WTC11 (cell line): ENCODE measurements around the gene CLSTN2. TPM values are rescaled to one million over a fixed set of nuclear protein-coding genes. Genes with fewer than 3 reads are reported as not detected.

Experiments
- ATAC-seq: fragments of 200-7000 bp; cut with Tn5 transposase; 2 replicates; pipeline ENCODE4 v1.10.0; 2021; ENCODE audit warnings: mild to moderate bottlenecking, moderate library complexity
- CTCF ChIA-PET: fragments of 300-600 bp; sonication (Branson Sonifier 250); formaldehyde crosslinking; loops from one replicate; lab custom pipeline; 2021; ENCODE audit warnings: antibody characterized with exemption; lab: Charles Lee
- POLR2A ChIA-PET: fragments of 350-600 bp; sonication (Branson Sonifier 250); formaldehyde crosslinking; loops from one replicate; lab custom pipeline; 2021; ENCODE audit warnings: antibody characterized with exemption; lab: Charles Lee
- DNase-seq: peaks from one replicate; pipeline ENCODE4 v3.0.0; 2021; ENCODE audit warnings: low spot score
- H3K27ac Mint-ChIP-seq: 2 replicates; pipeline ENCODE4 v1.8.0; 2021; ENCODE audit warnings: mixed read lengths
- H3K27me3 Mint-ChIP-seq: 2 replicates; pipeline ENCODE4 v1.8.0; 2021; ENCODE audit warnings: low read depth, mild to moderate bottlenecking, moderate library complexity, mixed read lengths
- H3K36me3 Mint-ChIP-seq: 2 replicates; pipeline ENCODE4 v1.8.0; 2021; ENCODE audit warnings: mixed read lengths
- H3K4me1 Mint-ChIP-seq: 2 replicates; pipeline ENCODE4 v1.8.0; 2022; ENCODE audit warnings: mixed read lengths
- H3K4me3 Mint-ChIP-seq: 2 replicates; pipeline ENCODE4 v1.8.0; 2021; ENCODE audit warnings: mild to moderate bottlenecking, moderate library complexity, mixed read lengths
- H3K9me3 Mint-ChIP-seq: 2 replicates; pipeline ENCODE4 v1.8.0; 2021; ENCODE audit warnings: mixed read lengths
- CBFB ChIP-seq: sonication (generic); formaldehyde crosslinking; IDR thresholded peaks from 2 replicates; pipeline ENCODE4 v1.8.1; 2022; ENCODE audit warnings: mild to moderate bottlenecking, low read depth, missing genetic modification reagents
- E2F4 ChIP-seq: sonication (generic); formaldehyde crosslinking; IDR thresholded peaks from 2 replicates; pipeline ENCODE4 v1.8.1; 2022; ENCODE audit warnings: low read depth, mild to moderate bottlenecking, moderate library complexity, missing genetic modification reagents, borderline replicate concordance
- E2F5 ChIP-seq: sonication (generic); formaldehyde crosslinking; IDR thresholded peaks from 2 replicates; pipeline ENCODE4 v1.8.1; 2022; ENCODE audit warnings: mild to moderate bottlenecking, moderate library complexity, missing genetic modification reagents
- HMGA2 ChIP-seq: fragments of 250-450 bp; sonication (Bioruptor Pico); IDR thresholded peaks from 2 replicates; pipeline ENCODE4 v1.4.0; 2021; ENCODE audit warnings: mild to moderate bottlenecking, moderate library complexity
- HMGXB4 ChIP-seq: sonication (generic); formaldehyde crosslinking; IDR thresholded peaks from 2 replicates; pipeline ENCODE4 v1.8.1; 2023; ENCODE audit warnings: mild to moderate bottlenecking, moderate library complexity, missing genetic modification reagents
- JUN ChIP-seq: sonication (generic); formaldehyde crosslinking; IDR thresholded peaks from 2 replicates; pipeline ENCODE4 v1.8.0; 2023; ENCODE audit warnings: mild to moderate bottlenecking, missing genetic modification reagents
- MXD4 ChIP-seq: fragments of 250-450 bp; sonication (Bioruptor Pico); IDR thresholded peaks from 2 replicates; pipeline ENCODE4 v1.8.0; 2021; ENCODE audit warnings: mild to moderate bottlenecking, moderate library complexity, borderline replicate concordance
- NFE2L1 ChIP-seq: sonication (generic); formaldehyde crosslinking; IDR thresholded peaks from 2 replicates; pipeline ENCODE4 v1.8.1; 2023; ENCODE audit warnings: missing genetic modification reagents
- NR3C1 ChIP-seq: sonication (generic); formaldehyde crosslinking; conservative IDR thresholded peaks from 2 replicates; pipeline ENCODE4 v1.8.1; 2023; ENCODE audit warnings: low read depth, mild to moderate bottlenecking, missing genetic modification reagents
- SMAD3 ChIP-seq: sonication (generic); formaldehyde crosslinking; IDR thresholded peaks from 2 replicates; pipeline ENCODE4 v1.8.0; 2022; ENCODE audit warnings: missing genetic modification reagents, mild to moderate bottlenecking, borderline replicate concordance
- SMAD4 ChIP-seq: sonication (generic); formaldehyde crosslinking; IDR thresholded peaks from 2 replicates; pipeline ENCODE4 v1.8.0; 2022; ENCODE audit warnings: mild to moderate bottlenecking, missing genetic modification reagents
- SOX15 ChIP-seq: fragments of 250-450 bp; sonication (Bioruptor Pico); IDR thresholded peaks from 2 replicates; pipeline ENCODE4 v1.9.0; 2021; ENCODE audit warnings: mild to moderate bottlenecking
- ZBTB43 ChIP-seq: sonication (generic); formaldehyde crosslinking; IDR thresholded peaks from 2 replicates; pipeline ENCODE4 v1.8.1; 2023; ENCODE audit warnings: mild to moderate bottlenecking, missing genetic modification reagents
- ZNF138 ChIP-seq: sonication (generic); formaldehyde crosslinking; conservative IDR thresholded peaks from 2 replicates; pipeline ENCODE4 v1.8.1; 2022; ENCODE audit warnings: mild to moderate bottlenecking, moderate library complexity, missing genetic modification reagents
- ZNF396 ChIP-seq: fragments of 250-450 bp; sonication (Bioruptor Pico); IDR thresholded peaks from 2 replicates; pipeline ENCODE4 v1.8.0; 2021; ENCODE audit warnings: mild to moderate bottlenecking, moderate library complexity, borderline replicate concordance
- total RNA-seq: library from RNA; stranded (reverse); gene quantifications from 3 replicates; pipeline ENCODE4 v1.2.3, GENCODE V29; 2021
- TF ChIP-seq, protein P1 (sequence below): sonication (generic); formaldehyde crosslinking; IDR thresholded peaks from 2 replicates; pipeline ENCODE4 v1.8.0; 2022; ENCODE audit warnings: mild to moderate bottlenecking, missing genetic modification reagents
- TF ChIP-seq, protein P2 (sequence below): sonication (generic); formaldehyde crosslinking; IDR thresholded peaks from 2 replicates; pipeline ENCODE4 v1.8.0; 2023; ENCODE audit warnings: missing genetic modification reagents, mild to moderate bottlenecking, borderline replicate concordance

The CLSTN2 gene
- total RNA-seq, 1 experiment from 2014 or later = 0.35 TPM

DNA sequence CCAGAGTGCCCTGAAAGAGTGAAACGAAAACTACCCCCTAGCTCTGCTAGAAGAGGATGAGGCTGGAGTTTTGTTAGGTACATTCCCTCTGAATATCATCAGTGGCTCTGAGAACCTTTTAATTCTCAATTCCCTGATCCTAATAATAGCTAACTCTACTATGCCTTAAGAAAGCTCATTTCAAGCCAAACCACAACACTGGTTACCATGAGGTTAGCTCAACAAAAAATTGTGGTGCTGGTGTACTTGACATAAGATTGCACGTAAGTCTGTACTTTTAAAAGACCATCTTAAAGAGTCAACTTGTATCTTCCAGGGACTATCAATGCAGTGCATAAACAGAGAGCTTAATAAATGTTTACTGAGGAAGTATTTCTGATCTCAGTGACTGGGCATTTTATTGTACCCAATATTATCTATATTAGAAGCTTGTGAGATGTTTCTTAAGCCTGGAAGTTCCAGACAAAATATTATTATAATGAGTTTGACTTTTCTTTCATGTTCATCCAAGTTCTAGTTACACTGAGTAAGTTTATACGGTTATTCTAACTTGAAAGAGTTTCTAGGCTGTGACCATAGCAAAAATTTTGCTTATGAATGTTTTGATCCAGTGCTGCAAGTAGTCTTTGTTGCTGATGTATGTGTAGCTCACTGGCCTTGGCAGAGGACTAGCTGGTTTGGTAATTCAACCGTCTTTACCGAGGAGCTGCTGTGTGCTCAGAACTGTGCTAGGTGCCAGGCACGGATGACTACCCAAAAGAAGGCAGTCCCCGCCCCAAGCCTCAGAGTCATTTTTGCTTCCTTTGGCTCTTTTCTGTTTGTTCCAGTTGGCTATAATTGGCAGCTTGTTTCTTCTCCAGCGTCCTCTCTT lies 408.5 kb downstream of the CLSTN2 start (continued):
- TF ChIP-seq, protein P1, sequence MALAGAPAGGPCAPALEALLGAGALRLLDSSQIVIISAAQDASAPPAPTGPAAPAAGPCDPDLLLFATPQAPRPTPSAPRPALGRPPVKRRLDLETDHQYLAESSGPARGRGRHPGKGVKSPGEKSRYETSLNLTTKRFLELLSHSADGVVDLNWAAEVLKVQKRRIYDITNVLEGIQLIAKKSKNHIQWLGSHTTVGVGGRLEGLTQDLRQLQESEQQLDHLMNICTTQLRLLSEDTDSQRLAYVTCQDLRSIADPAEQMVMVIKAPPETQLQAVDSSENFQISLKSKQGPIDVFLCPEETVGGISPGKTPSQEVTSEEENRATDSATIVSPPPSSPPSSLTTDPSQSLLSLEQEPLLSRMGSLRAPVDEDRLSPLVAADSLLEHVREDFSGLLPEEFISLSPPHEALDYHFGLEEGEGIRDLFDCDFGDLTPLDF (CRISPR knock-in tag) = no peak
- TF ChIP-seq MXD4 (CRISPR knock-in tag) (no peak), ZBTB43 (CRISPR knock-in tag) (no peak), E2F4 (CRISPR knock-in tag) (no peak), ZNF138 (no peak), SOX15 (no peak)
- TF ChIP-seq, protein P2, sequence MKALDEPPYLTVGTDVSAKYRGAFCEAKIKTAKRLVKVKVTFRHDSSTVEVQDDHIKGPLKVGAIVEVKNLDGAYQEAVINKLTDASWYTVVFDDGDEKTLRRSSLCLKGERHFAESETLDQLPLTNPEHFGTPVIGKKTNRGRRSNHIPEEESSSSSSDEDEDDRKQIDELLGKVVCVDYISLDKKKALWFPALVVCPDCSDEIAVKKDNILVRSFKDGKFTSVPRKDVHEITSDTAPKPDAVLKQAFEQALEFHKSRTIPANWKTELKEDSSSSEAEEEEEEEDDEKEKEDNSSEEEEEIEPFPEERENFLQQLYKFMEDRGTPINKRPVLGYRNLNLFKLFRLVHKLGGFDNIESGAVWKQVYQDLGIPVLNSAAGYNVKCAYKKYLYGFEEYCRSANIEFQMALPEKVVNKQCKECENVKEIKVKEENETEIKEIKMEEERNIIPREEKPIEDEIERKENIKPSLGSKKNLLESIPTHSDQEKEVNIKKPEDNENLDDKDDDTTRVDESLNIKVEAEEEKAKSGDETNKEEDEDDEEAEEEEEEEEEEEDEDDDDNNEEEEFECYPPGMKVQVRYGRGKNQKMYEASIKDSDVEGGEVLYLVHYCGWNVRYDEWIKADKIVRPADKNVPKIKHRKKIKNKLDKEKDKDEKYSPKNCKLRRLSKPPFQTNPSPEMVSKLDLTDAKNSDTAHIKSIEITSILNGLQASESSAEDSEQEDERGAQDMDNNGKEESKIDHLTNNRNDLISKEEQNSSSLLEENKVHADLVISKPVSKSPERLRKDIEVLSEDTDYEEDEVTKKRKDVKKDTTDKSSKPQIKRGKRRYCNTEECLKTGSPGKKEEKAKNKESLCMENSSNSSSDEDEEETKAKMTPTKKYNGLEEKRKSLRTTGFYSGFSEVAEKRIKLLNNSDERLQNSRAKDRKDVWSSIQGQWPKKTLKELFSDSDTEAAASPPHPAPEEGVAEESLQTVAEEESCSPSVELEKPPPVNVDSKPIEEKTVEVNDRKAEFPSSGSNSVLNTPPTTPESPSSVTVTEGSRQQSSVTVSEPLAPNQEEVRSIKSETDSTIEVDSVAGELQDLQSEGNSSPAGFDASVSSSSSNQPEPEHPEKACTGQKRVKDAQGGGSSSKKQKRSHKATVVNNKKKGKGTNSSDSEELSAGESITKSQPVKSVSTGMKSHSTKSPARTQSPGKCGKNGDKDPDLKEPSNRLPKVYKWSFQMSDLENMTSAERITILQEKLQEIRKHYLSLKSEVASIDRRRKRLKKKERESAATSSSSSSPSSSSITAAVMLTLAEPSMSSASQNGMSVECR (CRISPR knock-in tag) = no peak

DNA sequence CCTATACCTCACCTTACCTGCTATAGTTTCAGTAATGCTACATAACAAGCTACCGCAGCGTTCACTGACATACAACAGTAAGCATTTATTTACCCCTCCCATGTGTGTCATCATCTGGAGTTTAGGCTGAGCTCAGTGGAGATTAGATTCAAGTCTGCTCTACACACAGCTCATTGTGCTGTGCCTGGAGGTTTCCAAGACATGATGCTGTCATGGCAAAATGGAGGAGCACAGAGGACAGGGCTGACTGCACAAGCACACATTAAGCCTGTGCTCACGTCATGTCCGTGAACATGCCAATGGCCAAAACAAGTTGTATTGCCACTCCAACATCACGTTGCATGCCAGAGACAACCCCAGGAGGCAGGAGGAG lies 409.1 kb downstream of the CLSTN2 start:
- peaks cover 66% of the 10 kb centered on the region for H3K4me1 Mint-ChIP-seq
- no peak overlapping the region for H3K4me3 Mint-ChIP-seq
- DNase-seq (no peak), ATAC-seq (no peak)
- H3K27me3 Mint-ChIP-seq = peaks cover 4% of the 10 kb centered on the region
- H3K36me3 Mint-ChIP-seq = peaks cover 11% of the 10 kb centered on the region
- no peak for TF ChIP-seq JUN (CRISPR knock-in tag)
- TF ChIP-seq SMAD4 = no peak
- no peak for TF ChIP-seq E2F5
- no peak for TF ChIP-seq CBFB (CRISPR knock-in tag)
- TF ChIP-seq HMGA2 (CRISPR knock-in tag) = no peak
- no peak for TF ChIP-seq NR3C1 (CRISPR knock-in tag)
- no peak for TF ChIP-seq MXD4 (CRISPR knock-in tag)
- TF ChIP-seq HMGXB4 (CRISPR knock-in tag) = no peak
- TF ChIP-seq, protein P2 (CRISPR knock-in tag) = no peak
- no peak for TF ChIP-seq SMAD3 (CRISPR knock-in tag)
- no peak for TF ChIP-seq ZNF396 (CRISPR knock-in tag)
- TF ChIP-seq NFE2L1 (CRISPR knock-in tag) = no peak
- TF ChIP-seq, protein P1 (CRISPR knock-in tag) = no peak
- ChIA-PET POLR2A (no interaction called here), CTCF (no interaction called here)
- peaks cover 10% of the 10 kb centered on the region for H3K9me3 Mint-ChIP-seq
- H3K27ac Mint-ChIP-seq = no peak overlapping the region
